NCI-H526 (cell line): Measurements from ENCODE around the gene ZCRB1.

Source experiments
- DNase-seq, 2 experiments: peaks; one replicate each; lab custom pipeline; 2025; lab: John Stamatoyannopoulos, UW

ZCRB1 gene

GRCh38 chr12:42281278-42281677, 44.6 kb downstream of the ZCRB1 start:
- no peak for DNase-seq

DNA sequence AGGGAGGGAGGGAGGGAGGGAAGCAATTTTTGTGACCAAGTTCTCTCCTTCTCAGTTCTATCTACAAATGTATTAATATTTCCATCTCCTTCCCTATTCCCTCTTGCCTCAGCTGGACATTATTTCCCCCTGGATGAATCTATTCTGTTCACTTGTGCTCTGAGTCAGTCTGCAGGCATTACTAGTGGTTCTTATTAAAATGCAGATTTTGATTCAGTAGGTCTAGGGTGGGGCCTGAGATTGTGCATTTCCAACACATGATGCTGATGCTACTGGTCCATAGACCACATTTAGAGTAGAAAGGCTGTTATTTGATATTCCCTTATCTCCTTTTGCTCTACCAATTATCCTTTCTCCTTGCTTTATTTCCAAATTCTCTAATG, 47.8 kb downstream of the ZCRB1 start:
- no peak for DNase-seq

DNA sequence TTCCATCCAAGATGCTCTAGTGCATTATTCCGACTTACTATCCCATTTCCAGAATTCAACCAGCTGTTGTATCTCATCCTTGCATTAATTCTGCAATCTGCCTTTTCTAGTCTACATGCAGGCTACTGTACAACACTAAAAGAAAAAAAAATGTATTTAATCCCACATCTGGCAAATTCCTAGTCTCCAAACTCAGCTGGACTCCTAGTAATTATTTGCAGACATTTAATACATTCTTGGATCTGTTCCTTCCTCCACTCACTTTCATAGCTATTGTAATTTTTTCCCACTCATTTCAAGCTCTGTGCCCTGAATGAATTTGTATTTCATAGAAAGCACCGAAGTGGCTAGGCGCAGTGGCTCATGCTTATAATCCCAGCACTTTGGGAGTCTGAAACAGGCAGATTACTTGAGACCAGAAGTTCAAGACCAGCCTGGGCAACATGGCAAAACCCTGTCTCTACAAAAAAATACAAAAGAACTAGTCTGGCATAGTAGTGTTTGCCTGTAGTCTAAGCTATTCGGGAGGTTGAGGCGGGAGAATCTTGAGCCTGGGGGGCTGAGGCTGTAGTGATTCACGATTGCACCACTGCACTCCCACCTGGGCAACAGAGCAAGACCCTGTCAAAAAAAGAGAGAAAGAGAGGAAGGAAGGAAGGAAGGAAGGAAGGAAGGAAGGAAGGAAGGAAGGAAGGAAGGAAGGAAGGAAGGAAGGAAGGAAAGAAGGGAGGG, 48.3 kb downstream of the ZCRB1 start:
- DNase-seq, result no peak

DNA sequence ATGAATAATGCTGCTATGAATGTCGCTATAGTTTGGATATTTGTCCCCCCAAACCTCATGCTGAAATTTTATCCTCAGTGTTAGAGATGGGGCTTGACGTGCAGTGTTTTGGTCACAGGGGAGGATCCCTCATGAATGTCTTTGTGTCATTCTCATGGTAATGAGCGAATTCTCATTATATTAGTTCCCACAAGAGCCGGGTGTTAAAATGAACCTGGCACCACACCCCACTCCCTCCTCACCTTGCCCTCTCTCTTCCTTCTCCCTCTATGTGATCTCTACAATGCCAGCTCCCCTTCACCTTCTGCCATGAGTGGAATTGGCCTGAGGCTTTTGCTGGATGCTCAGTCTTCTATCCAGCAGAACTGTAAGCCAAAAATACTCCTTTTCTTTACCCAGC, 50.4 kb downstream of the ZCRB1 start:
- no peak for DNase-seq

GRCh38 chr12:42273706-42274105, 52.2 kb downstream of the ZCRB1 start:
- no peak for DNase-seq

GRCh38 chr12:42270596-42270995, 55.3 kb downstream of the ZCRB1 start:
- DNase-seq, result no peak

DNA sequence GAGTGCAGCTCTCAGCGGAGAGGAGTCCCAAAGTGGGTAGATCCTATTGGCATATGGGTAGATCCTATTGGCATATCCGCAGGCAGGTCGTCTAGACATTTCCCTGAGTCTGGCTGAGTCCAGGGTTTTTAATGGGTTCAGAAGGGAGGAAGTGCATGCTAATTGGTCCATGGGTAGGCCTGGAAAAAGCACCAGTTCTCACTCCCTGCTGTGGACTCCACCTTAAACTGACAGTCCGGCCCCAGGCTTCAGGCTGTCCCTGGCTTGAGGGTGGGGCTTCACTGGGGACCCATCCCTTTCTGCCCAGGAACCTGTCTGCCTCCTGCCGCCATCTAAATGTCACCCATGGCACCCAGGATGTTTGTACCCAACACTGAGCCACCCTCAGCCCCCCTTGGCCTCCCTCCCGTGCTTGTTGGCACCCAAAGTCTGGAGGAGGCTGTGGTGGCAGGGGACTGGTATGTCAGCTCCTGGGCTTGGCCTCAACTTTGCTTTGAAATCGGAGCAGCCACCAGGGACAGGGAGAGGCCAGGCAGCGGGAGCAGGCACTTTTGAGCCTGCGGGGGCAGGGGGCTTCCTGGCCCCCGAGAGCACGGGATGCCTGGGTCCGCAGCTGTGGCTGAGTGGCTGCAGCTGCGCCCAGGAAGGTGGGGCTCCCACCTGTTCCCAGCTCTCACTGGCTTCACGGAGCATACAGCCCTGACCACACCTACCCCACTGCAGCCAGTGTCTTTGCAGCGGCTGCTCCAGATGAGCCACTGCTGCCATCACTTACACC, 58.3 kb downstream of the ZCRB1 start:
- DNase-seq, result no peak

DNA sequence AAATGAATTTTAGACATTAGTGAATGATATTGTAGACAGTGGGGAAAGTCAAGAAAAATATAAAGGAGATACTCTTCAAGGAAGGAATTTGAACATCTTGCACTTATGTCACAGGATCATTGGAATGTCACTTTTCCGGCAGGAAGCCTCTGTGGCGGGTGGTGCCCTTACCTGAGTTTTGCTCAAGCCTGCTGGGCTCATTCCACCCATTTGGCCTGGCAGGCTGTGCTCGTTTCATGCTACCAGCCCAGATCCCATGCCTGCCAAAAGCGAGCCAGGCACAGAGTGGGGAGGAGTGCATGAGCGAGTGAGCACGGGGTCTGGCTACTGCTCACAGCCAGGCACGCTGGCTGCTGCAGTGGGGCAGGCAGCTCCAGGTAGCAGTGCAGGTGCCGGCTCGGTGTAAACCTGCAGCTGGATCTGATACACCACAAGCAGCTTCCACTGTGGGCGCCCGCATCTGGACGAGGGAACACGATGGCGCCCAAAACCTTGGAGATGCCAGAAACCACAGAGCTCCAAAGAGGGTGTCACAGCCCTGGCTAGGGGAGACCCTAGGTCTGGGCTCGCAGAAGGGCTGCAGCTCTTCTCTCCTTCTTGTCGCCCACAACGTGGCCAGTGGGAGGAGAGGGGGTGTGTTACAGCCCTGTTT, 59.2 kb downstream of the ZCRB1 start:
- no peak for DNase-seq

DNA sequence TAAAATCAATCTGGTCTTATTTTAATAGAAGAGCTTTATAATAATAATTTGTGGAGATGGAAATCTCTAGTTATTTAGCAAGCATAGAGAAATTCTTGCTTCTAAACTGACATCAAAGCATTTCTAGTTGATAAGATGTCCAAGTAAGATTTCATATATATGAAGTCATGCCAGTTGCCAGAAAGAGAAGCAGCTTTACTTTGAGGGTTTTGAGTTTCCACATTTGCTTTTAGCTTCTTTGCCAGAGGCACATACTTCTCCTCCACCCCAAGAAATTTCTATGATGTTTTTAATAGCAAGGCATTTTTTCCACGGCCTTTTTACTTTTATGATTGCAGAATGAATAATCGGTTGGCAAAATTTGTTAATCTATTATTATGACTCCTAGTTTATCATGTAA, 63.6 kb downstream of the ZCRB1 start:
- no peak for DNase-seq
